HEK293T (cell line): Measurements from ENCODE around the gene RAP1GDS1.

Experiments used
- ARNT ChIP-seq: fragments of 450-650 bp; IDR thresholded peaks from 2 replicates; pipeline ENCODE4 v1.6.1; 2017; ENCODE audit warnings: mild to moderate bottlenecking
- FOXA1 ChIP-seq: fragments of 450-650 bp; IDR thresholded peaks from 2 replicates; pipeline ENCODE4 v1.6.1; 2016; ENCODE audit warnings: mild to moderate bottlenecking
- FOXK2 ChIP-seq: fragments of 450-650 bp; IDR thresholded peaks from 2 replicates; pipeline ENCODE4 v1.6.1; 2016; ENCODE audit warnings: mild to moderate bottlenecking
- ZNF384 ChIP-seq: fragments of 450-650 bp; IDR thresholded peaks from 2 replicates; pipeline ENCODE4 v1.6.1; 2016

- TF ChIP-seq FOXK2, result no peak
- TF ChIP-seq ZNF384, result no peak
- TF ChIP-seq ARNT, result no peak
- no peak for TF ChIP-seq FOXA1
These were observed 155.7 kb downstream of the RAP1GDS1 start for GRCh38 chr4:98416844-98417243.
